HFFc6 (cell line): Measurements from ENCODE around the gene MAN1C1. TPM values are rescaled to one million over a fixed set of nuclear protein-coding genes. Genes with fewer than 3 reads are reported as not detected.
A peak's percentile ranks its signal among the peaks of the same experiment; 100 is the strongest.

Experiments
- DNase-seq: peaks from one replicate; pipeline ENCODE4 v3.0.0-alpha.2; 2018
- H3K27ac Mint-ChIP-seq: 2 replicates; pipeline ENCODE4 v1.8.0; 2020; ENCODE audit warnings: mild to moderate bottlenecking, mixed read lengths
- H3K27me3 Mint-ChIP-seq: 2 replicates; pipeline ENCODE4 v1.8.0; 2021; ENCODE audit warnings: mild to moderate bottlenecking, moderate library complexity, mixed read lengths; ENCODE audit not compliant: insufficient read depth
- H3K36me3 Mint-ChIP-seq: 2 replicates; pipeline ENCODE4 v1.8.0; 2021; ENCODE audit warnings: low read depth, mixed read lengths
- H3K4me1 Mint-ChIP-seq: 2 replicates; pipeline ENCODE4 v1.8.0; 2020; ENCODE audit warnings: low read depth, mixed read lengths
- H3K4me3 Mint-ChIP-seq: 2 replicates; pipeline ENCODE4 v1.8.0; 2020; ENCODE audit warnings: mild to moderate bottlenecking, moderate library complexity, mixed read lengths
- H3K9me3 Mint-ChIP-seq: 2 replicates; pipeline ENCODE4 v1.8.0; 2020; ENCODE audit warnings: mild to moderate bottlenecking, mixed read lengths
- total RNA-seq, 6 experiments: library from RNA; stranded (reverse); fragmentation: NEBNext Ultra II Directional; extraction: Animal tissue kit (Norgen Biotek cat#: 25700); gene quantifications; 2 replicates in 1 of 6; 3 replicates in 5 of 6; pipeline ENCODE4 v1.2.3, GENCODE V29; 2021
- TF ChIP-seq, protein P1 (sequence below): fragments of 200-600 bp; sonication (generic); IDR thresholded peaks from 2 replicates; pipeline ENCODE4 v1.5.0; 2021; ENCODE audit warnings: antibody characterized with exemption, mild to moderate bottlenecking

Gene MAN1C1
- total RNA-seq, 6 experiments from 2014 or later, result 0.07 to 0.14 (median 0.08) TPM; not detected in 3

DNA sequence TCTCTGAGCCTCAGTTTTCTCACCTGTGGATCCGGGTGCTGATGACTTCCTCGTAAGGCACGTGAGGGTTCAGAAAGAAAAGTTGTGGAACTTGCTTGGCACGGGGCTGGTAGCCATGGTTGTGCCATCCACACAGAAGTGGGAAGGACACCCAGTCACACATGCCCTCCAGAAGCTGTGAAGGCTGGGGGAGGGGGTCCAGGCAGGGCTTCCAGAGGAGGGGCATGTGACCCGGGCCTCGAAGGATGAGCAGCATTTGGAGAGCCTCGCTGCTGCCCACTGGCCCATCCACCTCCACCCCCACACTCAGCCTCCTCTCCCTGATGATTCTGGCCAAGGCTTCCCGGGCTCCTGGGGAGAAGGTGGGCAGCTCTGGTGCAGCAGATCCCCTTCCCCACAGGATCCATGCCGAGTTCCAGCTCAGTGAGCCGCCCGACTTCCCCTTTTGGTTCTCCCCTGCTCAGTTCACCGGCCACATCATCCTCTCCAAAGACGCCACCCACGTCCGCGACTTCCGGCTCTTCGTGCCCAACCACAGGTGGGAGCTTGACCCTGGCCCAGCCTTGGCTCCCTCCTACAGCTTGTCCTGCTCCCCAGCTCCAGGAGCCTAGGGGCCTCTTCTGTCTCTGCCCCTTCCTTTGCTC is 192.8 kb downstream of the MAN1C1 start:
- no peak for DNase-seq
- Mint-ChIP-seq H3K4me3 (no peak overlapping the region), H3K4me1 (peaks cover 17% of the 10 kb centered on the region), H3K27me3 (no peaks in the 10 kb centered on the region; the same call in none of the 2 replicates), H3K27ac (no peak overlapping the region), H3K36me3 (no peaks in the 10 kb centered on the region; the same call in 1 of the 2 replicates), H3K9me3 (no peaks in the 10 kb centered on the region)
- TF ChIP-seq, protein P1, sequence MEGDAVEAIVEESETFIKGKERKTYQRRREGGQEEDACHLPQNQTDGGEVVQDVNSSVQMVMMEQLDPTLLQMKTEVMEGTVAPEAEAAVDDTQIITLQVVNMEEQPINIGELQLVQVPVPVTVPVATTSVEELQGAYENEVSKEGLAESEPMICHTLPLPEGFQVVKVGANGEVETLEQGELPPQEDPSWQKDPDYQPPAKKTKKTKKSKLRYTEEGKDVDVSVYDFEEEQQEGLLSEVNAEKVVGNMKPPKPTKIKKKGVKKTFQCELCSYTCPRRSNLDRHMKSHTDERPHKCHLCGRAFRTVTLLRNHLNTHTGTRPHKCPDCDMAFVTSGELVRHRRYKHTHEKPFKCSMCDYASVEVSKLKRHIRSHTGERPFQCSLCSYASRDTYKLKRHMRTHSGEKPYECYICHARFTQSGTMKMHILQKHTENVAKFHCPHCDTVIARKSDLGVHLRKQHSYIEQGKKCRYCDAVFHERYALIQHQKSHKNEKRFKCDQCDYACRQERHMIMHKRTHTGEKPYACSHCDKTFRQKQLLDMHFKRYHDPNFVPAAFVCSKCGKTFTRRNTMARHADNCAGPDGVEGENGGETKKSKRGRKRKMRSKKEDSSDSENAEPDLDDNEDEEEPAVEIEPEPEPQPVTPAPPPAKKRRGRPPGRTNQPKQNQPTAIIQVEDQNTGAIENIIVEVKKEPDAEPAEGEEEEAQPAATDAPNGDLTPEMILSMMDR, result no peak

DNA sequence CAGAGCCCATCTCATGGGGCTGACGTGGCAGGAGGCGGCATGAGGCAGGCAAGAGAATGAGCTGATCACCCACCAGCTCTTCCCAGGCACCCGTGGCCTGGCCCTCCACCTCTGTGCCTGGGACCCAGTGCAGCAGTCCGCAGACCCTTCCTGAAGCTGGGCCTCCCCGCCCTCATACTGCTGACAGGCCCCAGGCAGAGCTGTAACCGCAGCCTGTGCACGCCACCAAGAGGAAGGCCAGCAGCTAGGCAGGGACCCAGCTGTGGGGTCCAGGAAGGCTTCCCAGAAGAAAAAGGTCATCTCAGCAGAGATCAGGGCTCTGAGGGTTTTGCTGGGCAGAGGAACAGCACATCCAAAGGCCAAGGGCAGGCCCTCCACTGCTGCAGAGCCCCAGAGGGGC is 193.3 kb downstream of the MAN1C1 start:
- no peak overlapping the region for H3K4me3 Mint-ChIP-seq
- no peaks in the 10 kb centered on the region; the same call in 1 of the 2 replicates for H3K36me3 Mint-ChIP-seq
- peaks cover 13% of the 10 kb centered on the region for H3K4me1 Mint-ChIP-seq
- DNase-seq, result no peak
- H3K27me3 Mint-ChIP-seq, result peaks cover under 1% of the 10 kb centered on the region
- no peak overlapping the region for H3K27ac Mint-ChIP-seq
- H3K9me3 Mint-ChIP-seq, result no peaks in the 10 kb centered on the region
- TF ChIP-seq, protein P1, result no peak

DNA sequence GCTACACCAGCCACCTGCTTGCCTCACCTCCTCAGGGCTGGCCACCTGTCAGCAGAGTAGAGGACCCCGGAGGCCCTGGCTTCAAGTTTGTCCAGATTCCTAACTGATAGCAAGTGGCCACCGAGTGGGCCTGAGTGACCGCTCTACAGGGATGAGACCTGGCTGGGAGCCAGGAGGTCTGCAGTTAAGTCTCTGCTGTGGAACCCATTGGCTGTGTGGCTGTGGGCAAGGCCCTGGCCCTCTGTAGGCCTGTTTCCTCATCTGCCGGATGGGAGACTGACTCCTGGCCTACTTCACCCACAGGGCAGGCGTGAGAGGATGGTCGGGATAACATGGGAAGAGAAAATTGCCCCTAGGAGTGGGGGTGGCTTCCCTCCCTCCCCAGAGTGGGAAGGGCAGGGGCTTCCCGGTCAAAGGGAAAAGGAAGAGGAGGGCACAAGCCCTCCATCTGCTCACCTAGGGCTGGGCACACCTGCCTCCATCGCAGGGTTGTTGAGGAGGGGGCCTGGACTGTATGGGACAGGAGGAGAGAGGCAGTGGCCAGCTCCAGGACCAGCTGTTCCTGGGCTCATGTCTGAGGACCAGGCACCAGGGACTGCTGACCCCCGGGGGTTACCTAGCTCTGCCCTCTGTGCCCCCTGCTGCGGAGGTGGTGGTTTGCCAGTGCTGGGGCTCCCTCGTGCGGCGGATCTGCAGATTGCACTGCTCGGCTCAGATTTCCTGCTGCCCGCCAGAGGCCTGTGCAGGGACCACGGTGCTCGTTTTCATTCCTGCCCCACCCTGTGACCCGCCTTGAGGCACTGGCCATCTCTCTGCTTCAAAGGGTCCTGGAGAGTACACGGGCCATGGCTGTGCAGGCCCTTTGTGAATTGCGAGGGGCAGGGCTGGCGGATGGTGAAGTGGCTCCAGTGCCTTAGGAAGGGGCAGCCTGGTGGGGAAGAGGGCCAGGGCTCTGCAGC is 194.0 kb downstream of the MAN1C1 start:
- TF ChIP-seq, protein P1, result peak; percentile 95
- Mint-ChIP-seq H3K27me3 (peaks cover 2% of the 10 kb centered on the region), H3K27ac (no peak overlapping the region), H3K4me1 (peaks cover 6% of the 10 kb centered on the region), H3K36me3 (no peaks in the 10 kb centered on the region; the same call in 1 of the 2 replicates), H3K9me3 (no peaks in the 10 kb centered on the region), H3K4me3 (no peak overlapping the region)
- DNase-seq, result peak; percentile 26

DNA sequence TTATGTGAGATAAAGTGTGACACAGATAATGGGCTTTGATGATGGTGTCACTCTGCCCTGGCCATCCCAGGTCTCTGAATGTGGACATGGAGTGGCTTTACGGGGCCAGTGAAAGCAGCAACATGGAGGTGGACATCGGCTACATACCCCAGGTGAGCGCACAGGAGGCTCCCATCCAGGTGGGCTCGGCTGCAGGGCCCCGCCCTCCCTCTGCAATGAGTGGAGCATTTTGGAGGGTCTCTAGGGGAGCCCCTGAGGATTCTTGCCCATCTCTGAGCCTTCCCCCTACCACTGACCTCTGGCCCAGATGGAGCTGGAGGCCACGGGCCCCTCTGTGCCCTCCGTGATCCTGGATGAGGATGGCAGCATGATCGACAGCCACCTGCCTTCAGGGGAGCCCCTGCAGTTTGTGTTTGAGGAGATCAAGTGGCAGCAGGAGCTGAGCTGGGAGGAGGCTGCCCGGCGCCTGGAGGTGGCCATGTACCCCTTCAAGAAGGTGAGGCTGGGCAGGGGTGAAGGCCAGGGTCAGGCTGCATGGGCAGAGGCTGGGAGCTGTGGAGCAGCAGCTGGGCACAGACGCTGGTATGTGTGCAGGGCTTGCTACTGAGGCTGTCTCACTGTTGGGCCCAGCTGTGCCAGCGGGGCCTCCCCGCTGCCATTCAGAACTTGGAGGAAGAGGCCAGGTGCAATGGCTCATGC is 194.9 kb downstream of the MAN1C1 start:
- no peaks in the 10 kb centered on the region for H3K9me3 Mint-ChIP-seq
- H3K27me3 Mint-ChIP-seq, result peaks cover 2% of the 10 kb centered on the region
- no peak overlapping the region for H3K27ac Mint-ChIP-seq
- no peak overlapping the region for H3K4me3 Mint-ChIP-seq
- H3K4me1 Mint-ChIP-seq, result no peaks in the 10 kb centered on the region; the same call in 1 of the 2 replicates
- no peak for DNase-seq
- TF ChIP-seq, protein P1, result no peak
- H3K36me3 Mint-ChIP-seq, result no peaks in the 10 kb centered on the region

DNA sequence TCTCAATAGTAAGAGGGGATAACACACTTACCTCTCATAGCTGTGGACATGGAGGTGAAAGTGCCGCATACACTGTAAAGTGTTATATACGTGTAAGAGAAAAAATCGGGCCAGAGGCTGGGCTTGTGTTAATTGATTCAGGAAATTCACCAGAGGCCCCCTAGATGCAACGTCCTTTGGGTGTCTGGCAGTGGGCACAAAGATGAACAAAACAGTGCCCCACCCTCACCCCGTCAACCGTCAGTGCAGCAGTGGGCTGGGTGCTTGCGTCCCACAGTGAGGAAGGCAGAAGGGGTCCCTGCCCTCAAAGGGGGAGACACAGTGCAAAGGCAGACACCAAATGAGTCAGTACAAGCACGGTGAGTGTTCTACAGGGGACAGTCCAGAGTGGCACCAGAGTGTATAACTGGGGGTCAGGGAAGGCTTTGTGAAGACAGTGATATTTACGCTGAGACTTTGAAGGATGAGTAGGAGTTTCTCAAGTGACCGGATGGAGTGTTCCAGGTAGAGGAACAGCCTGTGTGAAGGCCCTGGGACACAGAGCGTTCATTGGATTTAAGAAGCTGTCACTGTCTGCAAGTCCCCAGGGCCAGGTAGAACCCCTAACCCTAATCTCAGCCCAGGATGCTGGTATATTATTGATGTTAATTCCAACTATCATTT is 196.6 kb downstream of the MAN1C1 start:
- no peaks in the 10 kb centered on the region for H3K9me3 Mint-ChIP-seq
- H3K27me3 Mint-ChIP-seq, result peaks cover 2% of the 10 kb centered on the region
- TF ChIP-seq, protein P1, result no peak
- peaks cover 10% of the 10 kb centered on the region for H3K4me1 Mint-ChIP-seq
- no peak overlapping the region for H3K27ac Mint-ChIP-seq
- H3K4me3 Mint-ChIP-seq, result no peak overlapping the region; the same call in 1 of the 2 replicates
- H3K36me3 Mint-ChIP-seq, result no peaks in the 10 kb centered on the region
- DNase-seq, result no peak
